Measurements from ENCODE around the gene ZNF608.

- no peak for TF ChIP-seq EZH2phosphoT487 (conservative IDR thresholded peaks at IDR 0.05; ENCODE audit: low read length)
- TF ChIP-seq, protein P1, sequence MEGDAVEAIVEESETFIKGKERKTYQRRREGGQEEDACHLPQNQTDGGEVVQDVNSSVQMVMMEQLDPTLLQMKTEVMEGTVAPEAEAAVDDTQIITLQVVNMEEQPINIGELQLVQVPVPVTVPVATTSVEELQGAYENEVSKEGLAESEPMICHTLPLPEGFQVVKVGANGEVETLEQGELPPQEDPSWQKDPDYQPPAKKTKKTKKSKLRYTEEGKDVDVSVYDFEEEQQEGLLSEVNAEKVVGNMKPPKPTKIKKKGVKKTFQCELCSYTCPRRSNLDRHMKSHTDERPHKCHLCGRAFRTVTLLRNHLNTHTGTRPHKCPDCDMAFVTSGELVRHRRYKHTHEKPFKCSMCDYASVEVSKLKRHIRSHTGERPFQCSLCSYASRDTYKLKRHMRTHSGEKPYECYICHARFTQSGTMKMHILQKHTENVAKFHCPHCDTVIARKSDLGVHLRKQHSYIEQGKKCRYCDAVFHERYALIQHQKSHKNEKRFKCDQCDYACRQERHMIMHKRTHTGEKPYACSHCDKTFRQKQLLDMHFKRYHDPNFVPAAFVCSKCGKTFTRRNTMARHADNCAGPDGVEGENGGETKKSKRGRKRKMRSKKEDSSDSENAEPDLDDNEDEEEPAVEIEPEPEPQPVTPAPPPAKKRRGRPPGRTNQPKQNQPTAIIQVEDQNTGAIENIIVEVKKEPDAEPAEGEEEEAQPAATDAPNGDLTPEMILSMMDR (IDR thresholded peaks at IDR 0.05; ENCODE audit: insufficient read depth, low read length, poor library complexity, severe bottlenecking): no peak
These were observed 46.1 kb downstream of the ZNF608 start for GRCh38 chr5:124700333-124700732.

Measured in SU-DHL-6 (cell line).